Vagina (tissue), 2 donors: ENCODE measurements around the gene CAPN7.

ENCODE experiments used
- POLR2A ChIP-seq, 2 donors: fragments of 450-650 bp; IDR thresholded peaks; one replicate each; pipeline ENCODE4 v1.6.1; 2017; ENCODE audit warnings: antibody characterized with exemption in 2 of 2, mild to moderate bottlenecking in 2 of 2, moderate library complexity in 2 of 2
- TF ChIP-seq, protein P1 (sequence below), 3 experiments: fragments of 450-650 bp in 2 of 3; fragments of 200-600 bp in 1 of 3; sonication (generic) in 1 of 3; IDR thresholded peaks; one replicate each; pipeline ENCODE4 v1.5.1; 2017 to 2019; ENCODE audit warnings: antibody characterized with exemption in 3 of 3, mild to moderate bottlenecking in 2 of 3, moderate library complexity in 2 of 3

DNA sequence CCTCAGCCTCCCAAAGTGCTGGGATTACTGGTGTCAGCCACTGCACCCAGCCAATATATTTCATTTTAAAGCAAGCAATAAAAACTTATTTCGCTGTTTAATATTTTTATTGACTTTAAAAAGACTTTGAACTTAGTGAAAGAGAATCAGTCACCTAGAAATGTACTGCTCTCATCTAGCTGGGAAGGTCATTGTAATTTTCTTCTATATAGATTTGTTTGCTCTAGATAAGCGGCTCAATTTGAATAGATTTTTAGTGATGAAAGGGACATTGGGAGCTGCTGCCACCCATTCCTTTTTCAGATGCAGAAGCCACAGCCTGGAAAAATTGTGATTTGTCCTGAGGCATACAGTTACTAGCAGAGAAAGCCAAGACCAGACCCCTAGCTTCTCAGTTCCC lies 40.1 kb downstream of the CAPN7 start:
- TF ChIP-seq, protein P1, sequence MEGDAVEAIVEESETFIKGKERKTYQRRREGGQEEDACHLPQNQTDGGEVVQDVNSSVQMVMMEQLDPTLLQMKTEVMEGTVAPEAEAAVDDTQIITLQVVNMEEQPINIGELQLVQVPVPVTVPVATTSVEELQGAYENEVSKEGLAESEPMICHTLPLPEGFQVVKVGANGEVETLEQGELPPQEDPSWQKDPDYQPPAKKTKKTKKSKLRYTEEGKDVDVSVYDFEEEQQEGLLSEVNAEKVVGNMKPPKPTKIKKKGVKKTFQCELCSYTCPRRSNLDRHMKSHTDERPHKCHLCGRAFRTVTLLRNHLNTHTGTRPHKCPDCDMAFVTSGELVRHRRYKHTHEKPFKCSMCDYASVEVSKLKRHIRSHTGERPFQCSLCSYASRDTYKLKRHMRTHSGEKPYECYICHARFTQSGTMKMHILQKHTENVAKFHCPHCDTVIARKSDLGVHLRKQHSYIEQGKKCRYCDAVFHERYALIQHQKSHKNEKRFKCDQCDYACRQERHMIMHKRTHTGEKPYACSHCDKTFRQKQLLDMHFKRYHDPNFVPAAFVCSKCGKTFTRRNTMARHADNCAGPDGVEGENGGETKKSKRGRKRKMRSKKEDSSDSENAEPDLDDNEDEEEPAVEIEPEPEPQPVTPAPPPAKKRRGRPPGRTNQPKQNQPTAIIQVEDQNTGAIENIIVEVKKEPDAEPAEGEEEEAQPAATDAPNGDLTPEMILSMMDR (IDR thresholded peaks at IDR 0.05), result no peak
- no peak for TF ChIP-seq POLR2A (IDR thresholded peaks at IDR 0.05)
